OCI-LY7 (cell line): ENCODE results near the gene FBH1.

Experiments used
- CTCF ChIP-seq: fragments of 200-600 bp; sonication (generic); conservative IDR thresholded peaks from 2 replicates; pipeline ENCODE4 v1.5.1; 2014; ENCODE audit warnings: mild to moderate bottlenecking, antibody characterized with exemption, low read length, moderate library complexity, mixed read lengths
- EZH2phosphoT487 ChIP-seq: fragments of 200-600 bp; sonication (generic); IDR thresholded peaks from 2 replicates; pipeline ENCODE4 v1.6.1; 2018; ENCODE audit warnings: low read depth, borderline replicate concordance, mild to moderate bottlenecking, mixed run types, antibody characterized with exemption, low read length, moderate library complexity, mixed read lengths

DNA sequence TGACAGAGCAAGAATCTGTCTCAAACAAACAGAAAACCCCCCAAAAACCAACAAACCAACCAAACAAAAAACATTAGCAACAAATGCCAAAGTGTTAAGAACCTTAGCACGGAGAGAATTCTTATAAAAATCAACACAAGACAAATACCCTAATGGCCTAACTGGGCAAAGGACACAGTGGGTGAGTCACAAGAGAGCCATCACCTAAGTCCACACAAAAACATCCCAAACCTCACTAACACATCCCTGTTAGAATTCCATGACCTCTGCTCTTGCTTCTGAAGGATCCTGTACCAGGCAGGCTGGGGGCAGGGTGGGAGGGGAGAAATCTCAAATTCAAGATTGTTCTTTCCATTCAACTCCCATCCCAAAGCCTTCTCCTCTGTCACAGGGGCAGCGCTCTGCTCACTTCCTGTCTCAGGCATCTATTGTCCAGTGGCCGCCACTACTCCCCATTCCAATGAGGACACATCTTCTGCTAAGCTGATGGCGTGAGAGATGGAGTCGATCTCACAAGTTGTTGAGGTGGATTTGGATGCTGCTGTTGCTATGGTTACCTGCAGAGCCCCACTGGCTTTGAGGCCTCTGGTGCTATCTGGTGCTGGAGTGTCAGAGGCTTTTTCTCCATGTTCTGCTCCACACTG, 78.1 kb downstream of the FBH1 start:
- TF ChIP-seq CTCF (no peak), EZH2phosphoT487 (no peak)
